Retinal pigment epithelial cell (primary cell): ENCODE results near the gene UNC13B.
"Not testable (repeated sequence)": the region's sequence is repeated elsewhere in the genome, so short reads cannot be mapped to it uniquely, and the experiment has no call there.

Experiments
- DNase-seq: peaks from one replicate; pipeline ENCODE4 v3.0.0-alpha.2; 2010; ENCODE audit warnings: low read depth
- H3K4me3 ChIP-seq: 2 replicates; pipeline ENCODE4 v1.5.1; 2011; ENCODE audit warnings: mild to moderate bottlenecking, low read length, control low read depth, moderate library complexity
- CTCF ChIP-seq: conservative IDR thresholded peaks from 2 replicates; pipeline ENCODE4 v1.5.1; 2011; ENCODE audit warnings: low read depth, low read length, control low read depth, inconsistent platforms

UNC13B gene

DNA sequence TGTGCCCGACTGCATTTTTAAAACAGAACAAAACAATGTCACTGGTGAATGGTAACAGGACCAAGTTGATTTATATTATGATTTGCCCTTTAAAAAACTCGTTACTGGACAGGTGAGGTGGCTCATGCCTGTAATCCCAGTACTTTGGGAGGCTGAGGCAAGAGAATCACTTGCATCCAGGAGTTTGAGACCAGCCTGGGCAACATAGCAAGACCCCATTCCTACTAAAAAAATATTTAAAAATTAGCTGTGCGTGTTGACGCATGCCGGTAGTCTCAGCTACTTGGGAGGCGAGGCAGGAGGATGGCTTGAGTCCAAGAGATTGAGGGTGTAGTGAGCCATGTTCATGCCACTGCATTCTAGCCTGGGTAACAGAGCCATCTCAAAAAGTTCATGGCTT is 7.2 kb downstream of the UNC13B start:
- no peak for DNase-seq
- no peak overlapping the region for H3K4me3 ChIP-seq
- no peak for TF ChIP-seq CTCF

DNA sequence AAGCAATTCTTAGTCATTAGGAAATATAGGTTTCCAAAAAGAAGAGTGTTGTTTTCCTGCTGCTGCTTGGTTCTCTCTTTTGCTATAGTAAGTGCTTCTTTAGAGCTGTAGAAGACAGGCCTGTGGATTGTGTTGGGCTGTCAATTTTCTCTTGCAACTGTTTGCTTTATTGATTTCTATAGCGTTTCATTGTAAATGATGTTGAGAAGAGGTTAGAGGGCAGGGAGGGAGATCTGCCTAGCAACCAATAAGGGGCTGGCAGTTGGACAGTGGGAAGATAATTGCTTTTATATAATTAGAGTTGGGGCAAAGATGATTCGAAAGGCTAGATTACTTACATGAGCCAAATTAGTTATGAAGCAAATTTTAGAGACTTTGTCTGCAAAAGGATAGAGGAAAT is 11.1 kb downstream of the UNC13B start:
- DNase-seq: no peak
- H3K4me3 ChIP-seq: no peak overlapping the region
- no peak for TF ChIP-seq CTCF

GRCh38 chr9:35177520-35177919 is 15.7 kb downstream of the UNC13B start:
- H3K4me3 ChIP-seq: no peak overlapping the region
- no peak for DNase-seq
- TF ChIP-seq CTCF: no peak

GRCh38 chr9:35179347-35180280 is 17.8 kb downstream of the UNC13B start:
- no peak for TF ChIP-seq CTCF
- no peak for DNase-seq
- no peak overlapping the region for H3K4me3 ChIP-seq

GRCh38 chr9:35180801-35181200 is 19.0 kb downstream of the UNC13B start:
- TF ChIP-seq CTCF: no peak
- H3K4me3 ChIP-seq: no peak overlapping the region
- DNase-seq: no peak

- not testable (repeated sequence) for H3K4me3 ChIP-seq, DNase-seq
Measured at GRCh38 chr9:35182401-35182800, 20.6 kb downstream of the UNC13B start.

- DNase-seq, H3K4me3 ChIP-seq: not testable (repeated sequence)
Measured at GRCh38 chr9:35182996-35183754, 21.4 kb downstream of the UNC13B start.

DNA sequence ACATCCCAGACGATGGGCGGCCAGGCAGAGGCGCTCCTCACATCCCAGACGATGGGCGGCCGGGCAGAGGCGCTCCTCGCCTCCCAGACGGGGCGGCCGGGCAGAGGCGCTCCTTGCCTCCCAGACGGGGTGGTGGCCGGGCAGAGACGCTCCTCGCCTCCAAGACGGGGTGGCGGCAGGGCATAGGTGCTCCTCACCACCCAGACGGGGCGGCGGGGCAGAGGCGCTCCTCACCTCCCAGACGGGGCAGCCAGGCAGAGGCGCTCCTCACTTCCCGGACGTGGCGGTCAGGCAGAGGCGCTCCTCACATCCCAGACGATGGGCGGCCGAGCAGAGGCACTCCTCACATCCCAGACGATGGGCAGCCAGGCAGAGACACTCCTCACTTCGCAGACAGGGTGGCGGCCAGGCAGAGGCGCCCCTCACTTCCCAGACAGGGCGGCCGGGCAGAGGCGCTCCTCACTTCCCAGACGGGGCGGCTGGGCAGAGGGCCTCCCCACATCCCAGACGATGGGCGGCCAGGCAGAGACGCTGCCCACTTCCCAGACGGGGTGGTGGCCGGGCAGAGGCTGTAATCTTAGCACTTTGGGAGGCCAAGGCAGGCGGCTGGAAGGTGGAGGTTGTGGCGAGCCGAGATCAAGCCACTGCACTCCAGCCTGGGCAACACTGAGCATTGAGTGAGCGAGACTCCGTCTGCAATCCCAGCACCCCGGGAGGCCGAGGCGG is 22.1 kb downstream of the UNC13B start:
- not testable (repeated sequence) for DNase-seq, H3K4me3 ChIP-seq
